HG02588 (cell line): ENCODE results near the gene TAC4.
"Not testable (repeated sequence)": the region's sequence is repeated elsewhere in the genome, so short reads cannot be mapped to it uniquely, and the experiment has no call there.

Source experiments
- ATAC-seq: cut with Tn5 transposase; IDR thresholded peaks from one replicate; pipeline ENCODE4 v1.9.1; 2021; ENCODE audit warnings: mild to moderate bottlenecking, moderate library complexity; ENCODE audit not compliant: unreplicated experiment

Gene TAC4

DNA sequence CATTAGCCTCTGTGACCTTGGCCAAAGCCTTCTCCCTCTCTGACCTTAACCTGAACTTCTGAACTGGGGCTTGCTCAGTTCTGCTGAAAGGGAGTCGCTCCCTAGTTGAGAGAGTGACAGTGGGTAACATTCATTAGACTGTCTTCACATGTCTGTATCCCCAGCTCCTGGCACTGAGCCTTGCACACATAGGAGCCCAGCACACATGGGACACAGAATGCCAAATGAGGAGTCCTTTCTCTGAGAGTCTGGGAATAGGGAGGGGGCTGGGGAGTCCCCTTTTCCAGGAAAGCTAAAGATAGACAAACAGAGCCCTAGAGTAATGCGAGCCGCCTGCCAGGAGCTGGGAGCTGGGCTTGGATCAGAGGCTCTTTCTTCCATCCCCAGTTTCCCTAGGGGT lies 2.5 kb downstream of the TAC4 start:
- ATAC-seq = no peak

DNA sequence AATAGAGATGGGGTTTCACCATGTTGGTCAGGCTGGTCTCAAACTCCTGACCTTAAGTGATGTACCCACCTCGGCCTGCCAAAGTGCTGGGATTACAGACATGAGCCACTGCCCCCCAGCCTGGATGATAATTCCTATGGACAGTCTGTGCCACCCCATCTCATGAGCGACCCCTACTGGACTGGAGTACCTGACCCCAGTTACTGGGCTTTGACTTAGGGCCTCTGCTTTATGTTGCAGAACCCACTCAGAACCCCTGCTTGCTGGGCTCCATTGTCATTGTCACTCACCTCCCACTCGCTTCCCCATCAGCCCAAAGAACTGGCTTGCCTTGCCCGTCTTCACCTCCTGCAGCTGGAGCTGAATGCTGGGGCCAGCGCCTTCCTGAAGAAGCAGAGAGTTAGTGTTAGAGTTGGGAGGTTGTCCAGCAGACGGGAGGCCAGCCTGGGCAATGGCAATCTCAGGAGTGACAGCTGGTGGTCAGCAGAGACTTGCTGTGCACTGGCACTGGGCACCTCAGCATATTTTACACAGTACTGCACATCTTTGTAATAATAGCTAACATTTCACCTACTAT lies 4.0 kb downstream of the TAC4 start:
- ATAC-seq = no peak

DNA sequence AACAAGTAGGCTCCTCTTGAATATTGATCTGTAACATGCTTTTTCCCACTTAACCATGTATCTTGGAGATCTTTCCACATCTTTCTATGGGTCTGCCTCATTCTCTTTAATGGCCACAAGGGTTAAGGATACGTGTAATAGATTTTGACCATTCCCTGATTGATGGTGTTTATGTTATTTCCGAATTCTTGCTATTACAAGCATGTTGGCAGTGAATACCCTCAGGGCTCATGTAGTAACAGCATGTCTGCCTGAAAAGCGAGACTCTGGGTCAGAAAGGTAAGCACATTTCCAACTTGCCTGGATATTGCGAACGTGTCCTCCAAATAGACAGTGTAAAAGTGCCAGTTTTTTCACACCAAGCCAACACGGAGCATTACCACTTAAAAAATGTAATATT lies 5.0 kb downstream of the TAC4 start:
- ATAC-seq = no peak

GRCh38 chr17:49842371-49842770 lies 5.5 kb downstream of the TAC4 start:
- ATAC-seq = no peak

GRCh38 chr17:49841548-49841947 lies 6.3 kb downstream of the TAC4 start:
- ATAC-seq = no peak

DNA sequence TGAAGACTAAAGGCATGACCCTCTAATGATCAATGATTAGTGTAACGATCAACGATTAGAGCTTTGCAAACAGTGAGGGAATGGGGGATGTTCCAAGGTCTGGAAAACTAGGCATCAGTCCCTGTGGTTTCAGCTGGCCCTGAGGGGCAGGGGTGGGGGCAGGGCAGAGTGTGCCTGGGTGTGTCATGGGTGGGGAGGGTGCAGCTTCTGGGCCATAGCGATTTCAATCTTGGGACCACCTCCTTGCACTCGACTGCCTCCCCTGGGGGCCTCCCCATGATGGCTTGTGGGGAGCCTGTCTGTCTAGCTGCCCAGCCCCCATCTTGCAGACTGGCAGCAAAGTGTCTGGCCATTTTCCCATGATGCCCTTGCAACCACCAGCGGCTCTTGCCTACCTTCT lies 8.4 kb downstream of the TAC4 start:
- no peak for ATAC-seq

GRCh38 chr17:49836111-49837030 lies 11.5 kb downstream of the TAC4 start:
- no peak for ATAC-seq

DNA sequence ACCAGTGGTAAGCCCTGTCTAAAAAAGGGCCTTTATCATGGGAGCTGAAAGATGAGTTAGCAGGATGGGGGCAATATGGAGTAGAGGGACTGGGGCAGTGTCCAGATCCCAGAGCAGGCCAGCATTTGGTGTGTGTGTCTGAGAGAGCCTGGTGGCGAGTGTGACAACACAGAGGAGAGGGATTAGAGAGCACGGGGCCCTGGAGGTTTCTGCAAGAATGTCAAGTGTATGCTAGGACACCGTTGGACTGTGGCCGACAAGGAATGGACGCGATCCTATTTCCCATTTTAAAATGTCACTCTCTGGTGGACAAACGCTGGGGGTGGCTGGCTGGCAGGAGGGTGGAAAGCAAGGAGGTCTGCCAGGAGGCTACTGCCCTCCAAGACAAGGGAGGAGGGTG lies 12.4 kb downstream of the TAC4 start:
- ATAC-seq = no peak

- no peak for ATAC-seq
Observed at GRCh38 chr17:49834118-49834743, 13.6 kb downstream of the TAC4 start.

DNA sequence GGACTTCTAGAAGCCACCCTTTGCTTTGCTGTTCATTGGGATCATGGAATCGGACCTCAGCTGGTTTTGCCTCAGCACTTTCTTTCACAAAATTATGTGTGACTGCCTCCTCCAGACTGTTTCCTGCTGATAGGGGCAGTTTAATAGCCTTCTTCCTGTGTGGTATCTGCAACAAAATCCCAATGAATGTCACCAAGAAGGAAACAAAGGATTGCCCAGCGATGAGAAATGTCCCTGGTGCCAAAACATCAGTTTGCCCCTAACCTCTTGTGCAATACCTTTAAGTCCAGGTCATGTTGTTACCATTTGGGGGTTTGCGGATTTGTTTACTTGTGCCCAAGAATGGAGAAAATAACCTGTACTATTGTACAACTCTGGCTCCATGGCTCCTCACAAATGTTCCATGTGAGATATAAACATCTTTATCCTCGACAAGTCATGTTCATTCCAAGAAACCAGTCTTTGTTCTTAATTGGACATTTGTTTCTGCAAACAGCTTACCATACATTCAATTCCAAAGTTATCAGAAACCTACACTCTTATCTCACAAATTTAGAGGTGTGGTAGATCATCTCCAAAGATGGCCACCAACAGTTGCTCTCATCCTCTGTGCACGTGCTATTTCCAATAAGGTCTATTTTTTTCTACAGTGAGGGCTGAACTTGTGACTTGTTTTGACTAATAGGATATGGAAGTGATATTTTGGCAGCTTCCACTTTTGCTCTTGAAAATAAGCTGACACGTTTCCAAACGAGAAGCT lies 14.8 kb downstream of the TAC4 start:
- ATAC-seq = no peak

GRCh38 chr17:49830605-49831004 lies 17.3 kb downstream of the TAC4 start:
- no peak for ATAC-seq

DNA sequence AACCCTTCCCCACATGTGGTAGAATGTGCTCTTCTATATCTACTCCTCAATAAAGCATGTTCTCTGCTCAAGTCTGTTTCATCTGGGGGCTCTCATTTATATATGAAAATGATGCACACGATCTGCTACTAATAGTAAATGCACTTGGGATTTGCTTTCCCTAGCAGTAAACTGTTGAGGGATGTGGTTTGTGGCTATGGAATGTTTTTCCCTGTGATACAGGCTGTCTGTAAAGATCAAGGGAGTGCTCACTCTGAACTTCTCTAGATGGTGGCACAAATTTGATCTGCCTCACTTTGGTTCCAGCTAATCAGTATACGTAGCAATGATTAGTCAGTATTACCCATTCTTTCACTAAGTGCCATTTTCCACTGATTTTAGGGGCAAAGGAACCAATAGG lies 18.8 kb downstream of the TAC4 start:
- no peak for ATAC-seq

DNA sequence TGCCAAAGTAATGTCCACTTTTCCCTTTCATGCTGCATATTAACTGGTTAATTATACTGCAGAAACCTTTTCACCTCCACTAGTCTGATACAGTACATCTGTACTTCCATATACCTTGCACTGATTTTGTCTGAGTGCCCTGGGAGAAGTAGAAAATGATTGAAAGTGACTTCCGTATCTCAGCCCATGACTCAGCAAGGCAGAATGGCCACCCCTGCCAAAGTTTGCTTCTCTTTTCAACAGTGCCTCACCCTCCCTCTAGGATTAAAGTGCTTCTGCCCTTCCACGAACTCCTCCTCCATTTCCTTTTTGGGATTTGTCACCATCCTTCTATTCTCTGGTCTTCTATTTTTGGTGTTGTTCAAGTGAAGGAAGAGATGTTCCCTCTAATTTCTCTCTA lies 19.5 kb downstream of the TAC4 start:
- not testable (repeated sequence) for ATAC-seq

DNA sequence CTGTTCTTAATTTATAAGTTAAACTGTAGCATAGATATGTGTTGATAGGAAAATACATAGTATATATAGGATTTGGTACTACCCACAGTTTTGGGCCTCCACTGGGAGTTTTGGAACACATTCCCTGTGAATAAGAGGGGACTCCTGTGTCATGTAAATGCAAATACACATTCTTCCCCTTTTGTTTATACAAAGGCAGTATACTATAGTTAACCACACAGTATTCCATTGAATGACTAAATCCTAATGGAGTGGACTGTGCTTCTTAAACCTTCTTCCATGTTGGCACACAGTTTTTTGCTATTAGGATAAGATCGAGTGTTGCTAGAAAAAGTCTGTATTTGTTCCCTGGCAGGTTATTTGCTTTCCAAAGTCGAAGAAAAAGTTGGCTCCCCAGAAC lies 22.2 kb downstream of the TAC4 start:
- no peak for ATAC-seq

DNA sequence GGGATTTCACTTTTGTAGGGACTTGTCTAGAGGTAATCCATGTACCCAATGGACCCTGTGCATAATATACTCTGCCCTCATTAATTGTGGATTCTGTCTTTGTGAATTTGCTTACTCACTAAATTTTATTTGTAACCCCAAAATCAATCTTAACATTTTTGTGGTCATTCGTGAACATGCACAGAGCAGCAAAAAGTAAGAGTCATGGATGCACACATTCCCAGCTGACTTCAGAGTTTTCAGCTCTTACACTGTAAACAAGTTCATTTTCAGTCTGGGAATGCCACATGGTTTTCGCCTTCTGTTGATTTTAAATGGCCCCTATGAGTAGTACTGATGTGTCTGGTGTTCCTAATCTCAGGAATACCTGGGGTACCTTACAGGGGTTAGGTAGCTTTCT lies 24.3 kb downstream of the TAC4 start:
- no peak for ATAC-seq

GRCh38 chr17:49822829-49823228 lies 25.0 kb downstream of the TAC4 start:
- ATAC-seq = no peak

DNA sequence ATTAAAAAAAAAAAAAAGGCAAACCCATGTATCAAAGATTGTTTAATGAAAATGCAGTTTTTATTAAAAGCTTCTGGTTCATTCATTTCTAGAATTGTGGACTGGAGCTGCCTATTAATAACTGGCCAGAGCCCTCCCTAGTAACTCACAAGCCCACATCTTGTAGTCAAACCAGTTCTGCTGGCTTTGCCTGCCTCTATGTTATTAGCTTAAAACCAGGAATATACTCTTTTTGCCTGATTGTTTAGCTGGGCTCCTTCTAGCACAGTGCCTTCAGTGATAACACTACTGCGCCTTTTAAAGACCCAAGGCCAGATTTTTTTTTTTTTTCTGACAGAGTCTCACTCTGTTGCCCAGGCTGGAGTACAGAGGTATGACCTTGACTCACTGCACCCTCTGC lies 26.0 kb downstream of the TAC4 start:
- no peak for ATAC-seq

DNA sequence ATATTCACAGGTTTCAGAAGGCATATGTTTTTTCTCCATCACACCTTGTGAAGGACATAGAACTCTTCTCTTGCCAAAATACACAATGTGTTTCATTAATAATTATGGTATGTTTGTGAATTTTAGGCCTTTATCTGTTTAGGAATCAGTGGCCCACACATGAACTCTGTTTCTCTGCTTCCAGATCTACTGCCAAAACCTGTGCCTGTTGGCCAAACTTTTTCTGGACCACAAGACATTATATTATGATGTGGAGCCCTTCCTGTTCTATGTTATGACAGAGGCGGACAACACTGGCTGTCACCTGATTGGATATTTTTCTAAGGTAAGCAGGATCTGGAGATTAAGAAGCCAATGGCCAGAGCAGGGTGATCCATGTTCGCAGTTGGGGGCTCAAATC lies 26.4 kb downstream of the TAC4 start:
- ATAC-seq = no peak

- ATAC-seq = no peak
Observed at GRCh38 chr17:49820773-49821172, 27.1 kb downstream of the TAC4 start.

- ATAC-seq = no peak
Observed at GRCh38 chr17:49819651-49820050, 28.2 kb downstream of the TAC4 start.

DNA sequence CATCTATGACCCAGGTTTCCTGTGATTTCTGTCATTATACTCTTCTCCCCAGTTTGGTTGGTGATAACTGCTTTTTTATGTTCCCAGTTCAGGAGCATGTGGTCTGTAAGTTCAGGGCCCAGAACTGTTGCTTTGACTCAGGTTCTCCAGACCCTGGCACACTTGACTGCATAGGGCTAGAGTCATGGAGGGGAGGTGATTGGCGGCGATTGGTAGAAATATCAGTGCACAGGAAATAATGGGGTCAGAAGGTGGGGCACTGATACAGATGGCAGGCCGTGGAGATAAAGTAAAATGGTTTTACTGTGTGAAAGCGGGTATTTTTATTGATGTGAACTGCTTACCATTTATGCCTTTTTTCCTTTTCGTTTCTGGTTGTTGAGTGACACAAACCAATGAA lies 28.7 kb downstream of the TAC4 start:
- ATAC-seq = no peak
